EL (cell line): ENCODE measurements around the gene MFSD1.
"Not testable (repeated sequence)": the region's sequence is repeated elsewhere in the genome, so short reads cannot be mapped to it uniquely, and the experiment has no call there.

ENCODE experiments used
- DNase-seq: peaks from one replicate; pipeline ENCODE4 v3.0.0-alpha.2; 2016

MFSD1 gene

DNA sequence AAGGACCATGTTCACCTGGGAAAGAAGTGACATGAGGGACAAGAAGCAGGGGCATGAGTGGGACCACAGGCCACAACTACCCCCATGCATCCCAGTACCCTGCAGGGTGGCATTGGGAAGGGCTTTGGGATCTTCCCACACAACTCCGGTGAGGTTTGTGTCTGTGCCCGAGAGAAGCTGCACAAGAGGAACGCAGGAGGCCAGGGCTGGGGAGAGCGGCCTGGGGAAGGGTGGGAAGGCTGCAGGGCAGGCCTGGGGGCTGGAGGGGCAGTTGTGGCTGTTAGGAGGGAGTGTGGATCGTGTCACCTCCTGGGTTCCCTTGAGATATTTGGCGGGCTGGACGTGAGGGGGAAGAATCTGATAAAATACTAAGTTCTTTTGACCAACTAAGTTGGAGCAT lies 25.3 kb upstream of the MFSD1 start:
- no peak for DNase-seq

DNA sequence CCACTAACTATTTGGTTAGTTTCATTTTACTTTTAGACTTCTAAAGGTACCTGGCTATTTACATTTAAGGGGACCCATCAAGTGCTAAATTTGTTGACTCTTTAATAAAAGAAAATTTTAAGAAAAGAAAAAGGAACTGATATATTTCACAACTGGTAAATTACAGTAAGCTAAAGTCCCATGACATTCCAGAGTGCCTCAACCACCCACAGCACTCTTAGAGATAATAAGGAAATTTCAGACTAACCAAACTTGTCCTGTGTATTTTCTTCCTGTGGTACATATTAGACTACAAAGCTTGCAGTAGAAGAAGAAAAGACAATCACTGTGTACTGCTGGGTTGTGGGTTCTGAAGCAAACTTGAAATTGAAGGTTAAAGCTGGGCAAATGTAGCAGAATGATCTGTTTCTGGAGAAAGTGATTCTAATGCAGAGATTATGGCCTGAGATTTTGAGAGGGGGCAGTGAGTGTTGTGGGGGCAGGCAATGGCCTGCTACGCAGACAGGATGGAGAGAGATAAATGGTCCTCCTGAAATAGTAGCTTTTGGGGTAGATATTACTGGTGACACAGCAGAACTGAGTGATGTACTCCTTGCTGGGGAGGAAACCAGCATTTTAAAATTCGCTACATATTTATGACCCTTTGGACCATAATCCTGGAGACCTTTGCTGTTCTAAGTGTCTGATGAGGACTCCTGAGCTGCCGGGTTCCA lies 24.5 kb upstream of the MFSD1 start:
- no peak for DNase-seq

DNA sequence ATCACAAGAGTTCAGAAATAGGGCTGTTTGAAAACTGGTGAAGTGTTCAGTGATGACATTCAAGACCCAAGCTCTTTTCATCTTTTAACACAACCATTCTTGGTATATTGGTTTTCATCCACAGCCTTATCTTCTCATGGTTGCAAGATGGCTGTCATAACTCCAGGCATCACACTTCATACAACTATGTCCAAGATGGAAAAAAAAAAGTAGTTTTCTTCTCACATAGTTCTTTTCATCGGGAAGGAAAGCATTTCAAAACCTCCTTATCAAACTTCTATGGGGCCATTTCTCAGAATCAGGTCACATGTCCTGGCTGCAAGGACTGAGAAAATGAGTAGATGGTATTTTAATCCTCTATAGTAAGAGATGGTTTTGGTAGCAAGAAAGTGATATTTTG lies 21.1 kb upstream of the MFSD1 start:
- DNase-seq = no peak

DNA sequence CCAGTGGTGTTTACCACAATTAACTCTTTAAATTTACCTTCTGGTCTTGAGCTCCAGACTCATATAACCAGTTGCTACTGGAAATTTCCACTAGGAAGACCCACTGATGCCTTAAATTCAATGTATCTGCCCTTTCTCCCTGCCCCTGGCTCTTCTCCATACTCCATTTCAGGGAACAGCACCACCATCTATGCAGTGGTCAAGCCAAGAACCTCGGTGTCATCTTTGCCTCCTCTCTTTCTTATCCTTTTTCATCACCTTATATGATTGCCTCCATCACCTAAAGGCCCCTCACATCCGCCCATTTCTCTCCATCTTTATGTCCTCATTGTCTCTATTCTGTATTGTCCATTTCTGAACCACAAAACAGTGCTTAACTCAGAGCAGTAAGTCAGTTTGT lies 20.7 kb upstream of the MFSD1 start:
- no peak for DNase-seq

- no peak for DNase-seq
These were observed 20.0 kb upstream of the MFSD1 start for GRCh38 chr3:158781849-158782248.

GRCh38 chr3:158782283-158782989 lies 19.4 kb upstream of the MFSD1 start:
- DNase-seq = no peak

GRCh38 chr3:158783051-158783450 lies 18.8 kb upstream of the MFSD1 start:
- no peak for DNase-seq

GRCh38 chr3:158785972-158786371 lies 15.9 kb upstream of the MFSD1 start:
- DNase-seq = no peak

GRCh38 chr3:158788446-158788845 lies 13.4 kb upstream of the MFSD1 start:
- no peak for DNase-seq

GRCh38 chr3:158789592-158789991 lies 12.3 kb upstream of the MFSD1 start:
- peak; percentile 63 for DNase-seq

DNA sequence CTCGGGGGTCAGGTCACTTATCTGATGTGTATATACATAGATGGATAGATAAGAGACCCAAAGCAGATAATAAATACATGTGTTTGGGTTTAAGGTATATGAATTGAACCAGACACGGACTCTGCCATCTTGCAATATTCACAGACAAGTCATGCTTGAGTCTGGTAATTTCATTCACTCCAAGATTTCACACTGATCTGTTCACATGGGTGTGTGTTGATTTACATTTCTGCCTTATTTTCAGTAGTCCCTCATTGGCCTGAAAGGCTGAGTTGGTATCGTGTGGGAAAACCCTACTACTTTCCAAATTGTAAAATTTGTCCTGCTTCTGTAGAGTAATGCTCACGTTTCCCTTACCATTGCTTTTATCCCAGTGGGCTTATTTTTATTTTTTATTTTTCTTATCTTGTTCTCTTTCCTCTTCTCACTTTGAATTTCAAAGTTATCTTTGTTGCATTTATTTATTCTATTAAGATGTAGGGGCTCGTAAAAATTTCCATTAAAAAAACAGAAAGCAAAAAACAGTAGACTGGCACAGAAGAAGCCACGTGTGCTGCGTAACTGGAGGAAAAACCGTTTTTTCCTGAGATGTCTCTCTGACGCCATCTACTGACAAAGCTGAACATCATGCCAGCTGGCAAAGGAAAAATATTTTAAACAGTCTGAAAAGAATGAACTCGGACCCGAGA lies 10.8 kb upstream of the MFSD1 start:
- peak; percentile 73 for DNase-seq

DNA sequence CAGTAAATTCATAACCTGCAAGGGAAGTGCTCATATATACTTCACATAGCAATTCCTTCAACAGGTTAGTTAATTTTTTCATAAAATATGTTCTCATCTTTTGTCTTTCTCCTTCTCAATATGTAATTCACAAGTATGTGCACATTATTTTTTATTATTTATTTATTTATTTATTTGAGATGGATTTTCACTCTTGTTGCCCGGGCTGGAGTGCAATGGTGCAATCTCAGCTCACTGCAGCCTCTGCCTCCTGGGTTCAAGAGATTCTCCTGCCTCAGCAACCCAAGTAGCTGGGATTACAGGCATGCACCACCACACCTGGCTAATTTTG lies 10.3 kb upstream of the MFSD1 start:
- DNase-seq = not testable (repeated sequence)

GRCh38 chr3:158792709-158793108 lies 9.1 kb upstream of the MFSD1 start:
- DNase-seq = peak; percentile 91

DNA sequence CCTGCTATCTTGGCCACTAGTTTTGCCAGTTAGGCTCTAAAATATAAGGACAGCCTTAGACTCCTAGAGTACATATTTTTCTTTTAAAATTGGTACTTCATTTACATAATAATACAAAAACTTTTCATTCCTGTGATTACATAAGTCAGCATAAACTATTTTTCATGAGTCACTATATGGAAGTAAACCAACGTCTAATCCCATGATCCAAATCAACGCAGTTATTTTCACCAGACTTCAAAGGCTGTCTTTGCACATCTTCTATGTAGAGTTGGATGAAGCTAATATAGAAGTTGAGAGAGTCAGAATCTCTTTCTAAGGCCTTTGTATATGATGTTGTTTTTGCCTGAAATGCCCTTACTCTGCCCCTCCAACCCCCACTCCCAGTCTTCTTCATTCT lies 7.6 kb upstream of the MFSD1 start:
- no peak for DNase-seq

DNA sequence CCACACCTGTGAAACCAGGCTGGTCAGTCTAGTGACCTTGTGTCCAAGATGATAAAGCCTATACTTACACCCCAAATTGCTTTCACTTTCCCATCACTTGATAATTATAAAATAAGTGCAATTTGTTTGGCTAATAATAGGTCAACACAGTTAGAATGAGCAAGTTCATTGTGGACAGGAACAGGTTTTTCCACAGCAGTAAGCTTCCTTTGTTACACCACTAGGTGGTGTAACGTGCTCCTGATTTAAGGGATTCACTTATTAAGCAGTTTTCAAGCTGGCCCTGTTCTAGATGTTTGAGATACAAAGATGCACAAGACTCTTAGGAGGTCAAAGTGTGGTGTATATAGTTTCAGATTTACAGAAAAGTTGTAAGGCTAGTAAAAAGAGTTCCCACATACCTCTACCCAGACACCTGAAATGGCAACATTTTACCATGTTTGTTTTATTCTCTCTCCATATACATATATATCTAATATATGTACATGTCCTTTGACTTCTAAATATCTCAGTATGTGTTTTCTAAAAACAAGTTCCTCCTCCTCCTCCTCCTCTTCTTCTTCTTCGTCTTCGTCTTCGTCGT lies 6.8 kb upstream of the MFSD1 start:
- peak; percentile 54 for DNase-seq

- DNase-seq = no peak
These were observed 653 bp upstream of the MFSD1 start for GRCh38 chr3:158801201-158801600.

DNA sequence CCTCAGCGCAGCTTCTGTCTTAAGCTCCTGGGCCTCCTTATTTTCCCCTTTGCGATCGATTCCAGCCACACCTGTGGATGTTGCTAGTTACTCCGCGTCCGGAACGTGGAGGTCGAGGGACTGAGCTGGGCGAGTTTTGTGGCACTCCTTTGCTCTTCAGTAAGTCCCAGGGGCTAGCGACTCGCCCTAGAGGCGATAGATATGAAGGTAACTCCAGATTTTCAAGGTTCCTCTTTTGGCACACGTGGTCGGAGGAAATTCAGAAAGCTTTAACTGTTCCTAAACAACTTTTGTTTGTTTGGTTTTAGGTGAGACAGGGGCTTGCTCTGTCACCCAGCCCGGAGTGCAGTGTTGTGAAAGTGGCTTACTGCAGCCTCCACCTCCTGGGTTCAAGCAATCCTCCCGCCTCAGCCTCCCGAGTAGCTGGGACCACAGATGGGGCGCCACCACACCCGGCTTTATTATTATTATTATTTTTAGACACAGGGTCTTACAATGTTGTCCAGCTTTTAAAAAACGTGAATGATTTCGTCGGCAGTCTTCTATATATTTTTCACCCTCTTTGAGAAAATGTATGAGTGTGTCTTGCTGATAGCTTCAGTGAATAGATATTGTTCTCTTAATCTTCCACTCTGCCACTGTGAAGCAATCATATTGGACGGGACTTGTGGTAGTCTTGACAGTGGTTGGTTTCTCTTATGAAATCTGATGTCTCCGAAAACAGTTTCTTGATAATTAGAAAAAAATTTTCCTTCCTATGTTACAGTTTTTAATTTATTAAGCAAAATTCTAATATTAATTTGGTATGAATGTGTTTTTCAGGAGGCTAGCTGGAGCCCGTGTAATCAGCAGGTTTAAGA lies 785 bp downstream of the MFSD1 start:
- no peak for DNase-seq

DNA sequence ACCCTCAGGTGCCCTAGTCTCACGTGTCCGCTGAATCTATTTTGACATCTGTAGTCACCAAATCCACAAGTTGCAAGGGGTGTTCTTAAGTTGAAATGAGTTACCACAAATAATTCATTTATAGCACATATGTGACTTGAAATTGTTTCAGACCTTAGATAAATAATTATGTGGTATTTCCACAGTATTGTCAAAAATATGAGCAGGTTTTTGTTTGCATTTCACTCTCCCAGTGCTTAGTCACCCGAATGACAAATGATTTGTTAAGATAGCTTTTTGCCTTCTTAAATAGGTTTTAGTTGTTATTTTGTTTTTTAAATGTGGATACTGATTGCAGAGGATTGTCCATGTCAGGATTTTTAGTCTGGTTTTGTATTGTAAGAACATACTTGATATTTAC lies 2.6 kb downstream of the MFSD1 start:
- no peak for DNase-seq

- peak; percentile 89 for DNase-seq
These were observed 6.8 kb downstream of the MFSD1 start for GRCh38 chr3:158808697-158809096.

GRCh38 chr3:158809642-158810041 lies 7.8 kb downstream of the MFSD1 start:
- DNase-seq = no peak

DNA sequence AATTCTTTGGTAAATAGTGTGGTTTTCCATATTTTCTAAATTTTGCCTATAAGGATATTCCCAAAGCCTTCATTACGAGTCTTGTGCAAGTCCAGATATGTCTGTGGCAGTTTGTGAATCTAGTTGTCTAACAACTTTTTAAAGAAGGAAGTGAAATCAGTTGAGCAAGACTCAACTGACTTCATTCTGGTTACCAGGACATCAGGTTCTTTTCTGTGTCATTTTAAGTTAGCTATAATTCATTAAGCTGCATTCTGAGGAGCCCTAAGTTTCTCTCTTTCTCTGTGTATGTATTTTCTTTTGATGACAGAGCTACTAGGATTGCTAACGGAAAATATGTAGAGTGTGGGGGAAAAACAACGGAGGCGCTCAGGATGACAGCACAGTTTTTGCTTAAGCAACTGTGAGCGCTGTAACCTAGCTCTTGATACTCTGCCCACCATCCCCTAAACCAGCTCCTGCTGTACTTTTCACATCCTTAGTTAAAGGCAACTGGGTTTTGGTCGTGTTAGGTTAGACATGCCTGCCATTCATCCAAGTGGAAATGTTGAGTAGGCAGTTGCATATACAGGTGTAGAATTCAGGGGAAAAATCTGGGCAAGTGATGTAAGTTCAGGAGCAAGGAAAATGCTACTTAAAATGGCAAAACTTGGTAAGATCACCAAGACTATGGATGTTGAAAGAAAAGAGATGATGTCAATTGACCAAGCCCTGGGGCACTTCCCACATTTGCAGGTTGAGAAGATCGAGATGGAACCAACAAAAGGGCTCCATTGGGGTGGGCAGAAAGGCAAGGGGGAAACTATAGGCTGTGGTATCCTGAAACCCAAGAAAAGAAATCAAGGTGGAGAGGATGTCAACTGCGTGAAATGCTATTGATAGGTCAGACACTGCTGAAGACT lies 9.2 kb downstream of the MFSD1 start:
- DNase-seq = no peak

DNA sequence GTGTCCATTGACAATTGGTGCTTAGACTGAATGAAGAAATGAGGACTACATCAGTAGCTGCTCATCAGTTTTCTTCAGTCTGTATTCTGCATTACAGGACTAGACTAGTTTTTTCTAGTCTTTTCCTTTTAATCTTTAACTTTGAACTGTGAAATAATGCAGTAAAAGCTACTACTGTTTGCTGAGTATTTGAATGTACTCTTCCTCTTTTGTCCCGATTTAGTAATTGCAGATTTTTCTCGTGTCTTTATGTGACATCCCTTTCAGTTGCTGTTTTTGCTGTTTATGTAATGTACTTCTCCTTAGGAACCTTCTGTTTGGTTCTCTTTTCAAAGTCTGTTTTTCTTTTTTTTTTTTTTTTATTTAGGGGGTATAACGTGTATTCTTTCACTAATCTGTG lies 17.4 kb downstream of the MFSD1 start:
- no peak for DNase-seq
